Amygdala (tissue), 56 donors: ENCODE measurements around the gene IGFALS.

Source experiments
- DNase-seq, 56 donors: peaks; one replicate each; lab custom pipeline; 2025; lab: John Stamatoyannopoulos, UW

The IGFALS gene

GRCh38 chr16:1791256-1791942 is 2.1 kb downstream of the IGFALS start:
- no peak for DNase-seq

DNA sequence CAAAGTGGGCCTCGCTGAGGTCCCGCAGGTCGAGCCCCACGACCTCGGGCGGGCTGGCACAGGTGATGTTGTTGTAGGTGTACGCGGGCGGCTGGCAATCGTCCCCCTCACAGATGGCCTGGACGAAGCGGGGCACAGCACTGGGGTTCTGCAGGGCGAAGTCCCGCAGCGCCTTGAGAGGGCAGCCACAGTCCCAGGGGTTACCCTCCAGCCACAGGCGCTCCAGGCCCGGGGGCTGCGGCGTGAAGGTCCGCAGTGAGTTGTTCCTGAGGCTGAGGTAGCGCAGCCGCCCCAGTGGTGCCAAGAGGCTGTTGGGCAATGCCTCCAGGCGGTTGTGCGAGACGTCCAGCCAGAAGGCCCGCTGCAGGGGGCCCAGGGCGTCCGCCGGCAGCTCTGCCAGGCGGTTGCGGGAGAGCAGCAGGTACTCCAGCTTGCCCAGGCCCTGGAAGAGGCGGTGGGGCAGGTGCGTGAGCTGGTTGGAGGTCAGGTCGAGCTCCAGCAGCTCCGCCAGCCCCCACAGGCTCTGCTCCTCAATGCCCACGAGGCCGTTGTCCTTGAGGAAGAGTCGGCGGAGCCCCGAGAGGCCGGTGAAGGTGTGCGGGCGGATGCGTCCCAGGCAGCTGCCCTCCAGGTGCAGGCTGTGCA is 2.8 kb downstream of the IGFALS start:
- DNase-seq, result no peak

DNA sequence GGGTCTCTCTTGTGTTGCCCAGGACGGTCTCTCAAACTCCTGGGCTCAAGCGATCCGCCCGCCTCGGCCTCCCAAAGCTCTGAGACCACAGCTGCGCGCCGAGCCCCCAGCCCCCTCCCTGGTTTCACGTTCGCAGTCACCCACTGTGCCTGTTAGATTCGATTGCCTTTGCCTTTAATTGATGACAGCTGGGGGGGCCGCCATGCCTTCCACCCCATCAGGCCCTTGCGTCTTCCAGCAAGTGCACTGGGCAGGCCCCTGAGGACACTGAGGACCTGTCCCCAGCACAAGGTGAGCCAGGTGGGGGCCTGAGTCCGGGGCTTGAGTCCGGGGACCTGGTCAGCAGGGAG is 3.3 kb downstream of the IGFALS start:
- DNase-seq, result no peak

GRCh38 chr16:1789643-1790045 is 3.9 kb downstream of the IGFALS start:
- DNase-seq, result no peak

DNA sequence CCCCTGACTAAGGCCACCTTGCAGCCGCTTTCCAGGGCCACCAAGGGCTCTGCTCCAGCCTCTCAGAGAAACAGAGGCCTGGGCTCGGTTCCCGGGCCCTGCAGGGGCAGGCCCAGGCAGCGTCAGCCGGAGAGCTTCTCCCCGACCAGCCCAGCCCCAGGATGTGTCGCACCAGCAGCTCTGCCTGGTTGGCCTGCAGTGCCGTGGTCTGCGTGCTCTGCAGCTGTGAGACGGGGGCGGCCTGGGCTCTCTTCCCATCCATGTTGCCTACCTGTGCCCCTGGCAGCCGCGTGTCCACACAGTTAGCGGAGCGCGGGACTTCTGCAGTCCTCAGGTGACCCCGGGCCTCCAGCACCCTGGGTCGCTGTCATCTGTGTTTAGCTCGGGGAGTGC is 4.8 kb downstream of the IGFALS start:
- DNase-seq, result no peak

GRCh38 chr16:1788095-1788707 is 5.3 kb downstream of the IGFALS start:
- no peak for DNase-seq

GRCh38 chr16:1787322-1788094 is 6.0 kb downstream of the IGFALS start:
- DNase-seq, result no peak

DNA sequence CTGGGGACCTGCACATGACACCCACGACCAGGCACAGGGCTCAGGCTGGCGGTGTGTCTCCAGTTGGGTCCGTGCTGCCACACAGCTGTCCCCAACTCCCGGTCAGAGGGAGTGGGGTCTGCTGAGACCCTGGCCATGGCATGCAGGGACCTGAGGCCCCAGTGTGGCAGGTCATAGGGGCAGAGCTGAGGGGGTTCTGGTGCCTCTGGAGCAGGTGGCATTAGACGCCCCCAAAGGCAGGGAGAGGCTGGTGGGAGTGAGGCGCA is 6.5 kb downstream of the IGFALS start:
- no peak for DNase-seq

DNA sequence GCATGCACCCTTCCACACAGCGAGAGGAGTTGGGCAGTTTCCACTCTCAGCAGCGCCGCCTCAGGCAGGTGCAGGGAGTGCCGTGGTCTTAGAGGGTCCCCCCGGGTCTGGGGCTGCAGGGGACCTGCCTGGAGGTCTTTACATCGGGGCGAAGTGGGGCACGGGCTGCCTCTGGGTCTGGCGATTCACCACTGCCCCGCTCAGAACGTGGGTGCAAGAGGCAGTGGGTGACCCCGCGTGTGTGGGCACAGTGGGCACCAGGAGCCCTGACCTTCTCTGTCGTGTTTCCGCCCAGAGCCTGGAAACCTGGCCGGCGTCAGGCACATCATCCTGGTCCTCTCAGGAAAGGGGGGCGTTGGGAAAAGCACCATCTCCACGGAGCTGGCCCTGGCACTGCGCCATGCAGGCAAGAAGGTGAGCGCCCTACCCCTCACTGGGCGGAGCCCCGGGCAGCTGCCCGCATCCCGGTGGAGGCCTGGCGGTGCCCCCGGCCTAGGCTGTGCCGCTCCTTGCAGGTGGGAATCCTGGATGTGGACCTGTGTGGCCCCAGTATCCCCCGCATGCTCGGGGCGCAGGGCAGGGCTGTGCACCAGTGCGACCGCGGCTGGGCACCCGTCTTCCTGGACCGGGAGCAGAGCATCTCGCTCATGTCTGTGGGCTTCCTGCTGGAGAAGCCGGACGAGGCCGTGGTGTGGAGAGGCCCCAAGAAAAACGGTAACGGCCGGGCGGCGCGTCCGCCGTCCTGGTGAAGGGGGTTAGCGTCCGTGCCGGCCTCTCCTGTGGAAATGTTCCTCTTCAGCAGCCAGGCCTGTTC is 7.1 kb downstream of the IGFALS start:
- no peak for DNase-seq

- DNase-seq, result no peak
Observed at GRCh38 chr16:1785846-1786170, 7.7 kb downstream of the IGFALS start.

DNA sequence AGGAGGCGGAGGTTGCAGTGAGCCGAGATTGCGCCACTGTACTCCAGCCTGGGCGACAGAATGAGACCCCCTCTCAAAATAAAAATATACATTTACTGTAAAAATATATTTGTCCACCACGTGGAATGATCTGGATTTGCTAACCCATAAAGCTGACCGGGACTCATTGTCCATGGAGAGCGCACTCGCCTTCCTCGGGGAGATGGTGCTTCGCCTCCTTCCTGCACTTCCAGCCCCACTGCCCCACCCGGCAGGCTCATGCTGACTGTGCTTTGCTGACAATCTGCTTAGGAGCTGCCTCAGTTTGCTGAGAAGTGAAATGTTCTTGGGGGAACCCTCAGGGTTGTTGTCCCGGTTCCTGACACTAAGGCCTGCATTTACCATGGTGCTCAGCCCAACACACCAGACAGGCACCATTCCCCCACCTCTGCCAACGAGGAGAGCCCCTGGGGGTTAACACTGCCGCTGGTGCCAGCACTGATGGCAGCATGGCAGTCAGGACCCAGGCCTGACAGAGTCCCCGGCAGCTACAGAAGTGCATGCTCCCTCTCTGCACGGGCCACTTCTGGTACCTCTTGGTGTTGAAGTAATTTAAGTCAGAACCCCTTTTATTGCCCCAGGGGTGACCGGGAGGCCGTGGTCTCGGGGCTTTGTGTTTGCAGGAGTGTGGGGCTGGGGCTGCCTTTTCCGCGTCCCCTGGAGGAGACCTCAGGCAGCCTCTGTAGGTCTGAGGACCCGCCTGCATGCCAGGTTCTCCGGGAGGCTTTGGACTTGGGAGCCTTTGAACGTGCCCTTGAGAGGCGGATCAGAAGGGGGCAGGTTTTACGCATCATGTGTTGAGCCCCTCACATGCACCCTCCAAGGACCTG is 8.3 kb downstream of the IGFALS start:
- DNase-seq, result no peak

DNA sequence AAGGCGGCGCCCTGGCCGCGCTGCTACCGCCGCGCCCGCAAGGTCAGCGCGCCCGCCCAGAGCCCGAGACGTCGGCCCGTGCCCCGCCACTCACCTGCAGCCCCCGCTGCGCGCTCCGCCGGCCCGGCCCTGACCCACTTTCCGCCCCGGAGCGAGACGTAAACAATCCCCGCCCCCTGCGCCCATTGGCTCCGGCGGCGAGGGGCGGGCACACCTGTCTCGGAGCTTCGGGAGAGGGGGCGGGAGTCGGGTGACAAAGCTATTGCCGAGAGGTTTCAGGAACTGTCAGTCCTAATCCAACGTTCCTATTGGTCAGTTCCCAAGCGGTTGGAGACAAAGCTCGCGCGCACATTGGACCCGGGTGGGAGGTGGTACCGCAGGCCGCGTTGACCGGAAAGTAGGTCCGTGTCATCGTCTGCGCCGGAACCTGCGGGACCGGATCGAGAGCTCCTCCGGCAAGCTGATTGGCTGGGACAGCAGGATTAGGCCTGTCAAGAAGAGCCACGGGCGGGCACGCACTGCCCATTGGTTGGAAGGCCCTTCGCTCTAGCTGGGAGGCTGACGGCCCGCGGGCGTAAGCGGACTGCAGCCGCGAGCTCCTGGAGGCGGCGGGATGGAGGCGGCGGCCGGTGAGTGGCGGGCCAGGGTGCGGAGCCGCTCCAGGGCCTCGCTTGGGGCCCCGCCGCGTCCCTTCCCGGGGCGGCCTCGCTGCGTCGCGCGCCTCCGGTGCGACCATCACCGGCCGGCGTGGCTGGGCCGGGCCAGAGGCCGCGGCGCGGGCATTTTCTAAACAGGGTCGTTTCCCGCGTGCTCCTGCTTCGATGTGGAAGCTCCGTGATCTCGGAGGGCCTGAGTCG is 10.9 kb downstream of the IGFALS start, which contains the start of the genes NUBP2 and SPSB3:
NUBP2 (plus strand) TSS at position 553 of the 857 bp plus-strand sequence; CDS start at position 614, 61 bp downstream.
SPSB3 (minus strand) TSS at position 164 of the 857 bp plus-strand sequence. CDS start 1,088 bp downstream, outside the sequence.
- DNase-seq, result peak; percentile 89 to 100 (median 100)

GRCh38 chr16:1781758-1782407 is 11.6 kb downstream of the IGFALS start:
- DNase-seq, result no peak

GRCh38 chr16:1781254-1781653 is 12.3 kb downstream of the IGFALS start:
- no peak for DNase-seq

GRCh38 chr16:1780677-1781072 is 12.8 kb downstream of the IGFALS start:
- DNase-seq, result no peak

GRCh38 chr16:1779741-1780676 is 13.5 kb downstream of the IGFALS start:
- no peak for DNase-seq

GRCh38 chr16:1779234-1779701 is 14.2 kb downstream of the IGFALS start:
- DNase-seq, result no peak
